Progenitor cell of endocrine pancreas (in vitro differentiated cells): Measurements from ENCODE around the gene ADARB1. TPM values are rescaled to one million over a fixed set of nuclear protein-coding genes. Genes with fewer than 3 reads are reported as not detected.

Source experiments
- DNase-seq: peaks from one replicate; pipeline ENCODE4 v3.0.0; 2021; ENCODE audit warnings: low spot score; ENCODE audit not compliant: unreplicated experiment
- H3K27ac Mint-ChIP-seq: 2 replicates; pipeline ENCODE4 v1.8.0; 2021; ENCODE audit warnings: mild to moderate bottlenecking, moderate library complexity, mixed read lengths
- H3K27me3 Mint-ChIP-seq: 2 replicates; pipeline ENCODE4 v1.8.0; 2021; ENCODE audit warnings: mixed read lengths
- H3K36me3 Mint-ChIP-seq: 2 replicates; pipeline ENCODE4 v1.8.0; 2022; ENCODE audit warnings: mixed read lengths; ENCODE audit not compliant: insufficient read depth
- H3K4me1 Mint-ChIP-seq: 2 replicates; pipeline ENCODE4 v1.8.0; 2021; ENCODE audit warnings: low read depth, mixed read lengths
- H3K4me3 Mint-ChIP-seq: 2 replicates; pipeline ENCODE4 v1.8.0; 2021; ENCODE audit warnings: low read depth, mild to moderate bottlenecking, moderate library complexity, mixed read lengths
- H3K9me3 Mint-ChIP-seq: 2 replicates; pipeline ENCODE4 v1.8.0; 2021; ENCODE audit warnings: low read depth, mixed read lengths
- CTCF ChIP-seq: fragments of 200-600 bp; sonication (generic); IDR thresholded peaks from one replicate; pipeline ENCODE4 v1.5.0; 2021; ENCODE audit warnings: antibody characterized with exemption, mild to moderate bottlenecking; ENCODE audit not compliant: unreplicated experiment
- total RNA-seq: library from RNA; stranded (reverse); gene quantifications from 2 replicates; pipeline ENCODE4 v1.2.1, GENCODE V29; 2021

Gene ADARB1
- total RNA-seq, 1 donor from 2014 or later: 19.1 TPM

GRCh38 chr21:45223236-45224185 is 149.1 kb downstream of the ADARB1 start:
- Mint-ChIP-seq H3K27ac (no peak overlapping the region), H3K9me3 (no peaks in the 10 kb centered on the region), H3K4me1 (no peaks in the 10 kb centered on the region), H3K36me3 (no peaks in the 10 kb centered on the region), H3K27me3 (no peaks in the 10 kb centered on the region), H3K4me3 (no peak overlapping the region)
- DNase-seq: no peak
- TF ChIP-seq CTCF: no peak

GRCh38 chr21:45224189-45224938 is 150.0 kb downstream of the ADARB1 start:
- Mint-ChIP-seq H3K27me3 (no peaks in the 10 kb centered on the region), H3K27ac (no peak overlapping the region), H3K4me1 (no peaks in the 10 kb centered on the region), H3K36me3 (no peaks in the 10 kb centered on the region), H3K9me3 (no peaks in the 10 kb centered on the region), H3K4me3 (no peak overlapping the region)
- DNase-seq: no peak
- no peak for TF ChIP-seq CTCF

DNA sequence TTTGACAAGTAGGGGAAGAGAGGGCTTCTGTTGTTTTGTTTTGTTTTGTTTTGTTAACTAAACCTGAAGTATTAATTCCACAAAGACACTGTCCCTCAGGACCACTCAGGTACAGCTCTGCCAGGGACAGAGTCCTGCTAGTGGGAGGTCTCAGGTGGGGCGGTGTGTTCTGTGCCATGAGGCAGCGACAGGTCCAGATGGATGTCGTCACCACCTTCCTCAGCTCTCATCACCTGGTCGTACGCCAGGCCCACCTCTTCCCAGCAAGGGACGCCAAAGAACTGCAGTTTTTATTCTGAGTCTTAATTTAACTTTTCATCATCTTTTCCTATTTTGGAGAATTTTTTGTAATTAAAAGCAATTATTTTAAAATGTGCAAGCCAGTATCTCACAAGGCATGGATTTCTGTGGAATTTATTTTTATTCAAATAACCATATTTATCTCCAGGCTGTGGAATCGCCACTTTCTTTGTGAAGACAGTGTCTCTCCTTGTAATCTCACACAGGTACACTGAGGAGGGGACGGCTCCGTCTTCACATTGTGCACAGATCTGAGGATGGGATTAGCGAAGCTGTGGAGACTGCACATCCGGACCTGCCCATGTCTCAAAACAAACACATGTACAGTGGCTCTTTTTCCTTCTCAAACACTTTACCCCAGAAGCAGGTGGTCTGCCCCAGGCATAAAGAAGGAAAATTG is 150.8 kb downstream of the ADARB1 start:
- Mint-ChIP-seq H3K36me3 (no peaks in the 10 kb centered on the region), H3K4me3 (no peak overlapping the region), H3K9me3 (no peaks in the 10 kb centered on the region), H3K27ac (no peak overlapping the region), H3K4me1 (no peaks in the 10 kb centered on the region), H3K27me3 (no peaks in the 10 kb centered on the region)
- DNase-seq: no peak
- TF ChIP-seq CTCF: no peak

DNA sequence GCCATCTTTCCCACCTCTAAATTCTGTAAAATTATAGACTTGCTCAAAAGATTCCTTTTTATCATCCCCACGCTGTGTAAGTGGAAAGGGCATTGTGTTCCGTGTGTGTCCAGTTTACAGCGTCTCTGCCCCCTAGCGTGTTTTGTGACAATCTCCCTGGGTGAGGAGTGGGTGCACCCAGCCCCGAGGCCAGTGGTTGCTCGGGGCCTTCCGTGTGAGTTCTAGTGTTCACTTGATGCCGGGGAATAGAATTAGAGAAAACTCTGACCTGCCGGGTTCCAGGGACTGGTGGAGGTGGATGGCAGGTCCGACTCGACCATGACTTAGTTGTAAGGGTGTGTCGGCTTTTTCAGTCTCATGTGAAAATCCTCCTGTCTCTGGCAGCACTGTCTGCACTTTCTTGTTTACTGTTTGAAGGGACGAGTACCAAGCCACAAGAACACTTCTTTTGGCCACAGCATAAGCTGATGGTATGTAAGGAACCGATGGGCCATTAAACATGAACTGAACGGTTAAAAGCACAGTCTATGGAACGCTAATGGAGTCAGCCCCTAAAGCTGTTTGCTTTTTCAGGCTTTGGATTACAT is 151.5 kb downstream of the ADARB1 start:
- DNase-seq: no peak
- Mint-ChIP-seq H3K27me3 (no peaks in the 10 kb centered on the region), H3K9me3 (no peaks in the 10 kb centered on the region), H3K4me3 (no peak overlapping the region), H3K27ac (no peak overlapping the region), H3K4me1 (no peaks in the 10 kb centered on the region), H3K36me3 (no peaks in the 10 kb centered on the region)
- TF ChIP-seq CTCF: no peak
